H1 (cell line): ENCODE measurements around the gene KCND3. TPM values are rescaled to one million over a fixed set of nuclear protein-coding genes. Genes with fewer than 3 reads are reported as not detected.

ENCODE experiments used
- BACH1 ChIP-seq: IDR thresholded peaks from 2 replicates; pipeline ENCODE4 v1.6.1; 2012; ENCODE audit warnings: low read length, improper control_type of control experiment
- CEBPB ChIP-seq: IDR thresholded peaks from 2 replicates; pipeline ENCODE4 v1.6.1; 2012; ENCODE audit warnings: low read depth, low read length
- CTBP2 ChIP-seq: IDR thresholded peaks from 2 replicates; pipeline ENCODE4 v1.7.0; 2011; ENCODE audit warnings: borderline replicate concordance, mild to moderate bottlenecking, moderate library complexity, mixed read lengths, low read length; ENCODE audit not compliant: insufficient read depth, insufficient read length
- KDM1A ChIP-seq: fragments of 200-600, 300-600 bp; sonication (generic); IDR thresholded peaks from 2 replicates; pipeline ENCODE4 v1.7.1; 2016; ENCODE audit warnings: mild to moderate bottlenecking, low read length, borderline replicate concordance
- KDM5A ChIP-seq: fragments of 200-600 bp; IDR thresholded peaks from 2 replicates; pipeline ENCODE4 v1.7.1; 2012; ENCODE audit warnings: mild to moderate bottlenecking, low read length, inconsistent platforms, mixed read lengths
- MAX ChIP-seq: IDR thresholded peaks from 2 replicates; pipeline ENCODE4 v1.6.1; 2012; ENCODE audit warnings: inconsistent platforms
- RAD21 ChIP-seq, 2 experiments: IDR thresholded peaks in 1 of 2; conservative IDR thresholded peaks in 1 of 2; 2 replicates each; pipeline ENCODE4 v1.6.1; 2011; ENCODE audit warnings: low read depth in 2 of 2, low read length in 2 of 2, improper control_type of control experiment in 1 of 2, inconsistent platforms in 1 of 2, mild to moderate bottlenecking in 1 of 2, moderate library complexity in 1 of 2
- RFX5 ChIP-seq: IDR thresholded peaks from 2 replicates; pipeline ENCODE4 v1.6.1; 2011; ENCODE audit warnings: low read depth, low read length, improper control_type of control experiment, borderline replicate concordance
- SIN3A ChIP-seq, 2 experiments: IDR thresholded peaks in 1 of 2; conservative IDR thresholded peaks in 1 of 2; 2 replicates each; pipeline ENCODE4 v1.6.1; 2011 to 2012; ENCODE audit warnings: low read length in 2 of 2, improper control_type of control experiment in 1 of 2, low read depth in 1 of 2, mild to moderate bottlenecking in 1 of 2
- SUZ12 ChIP-seq: fragments of 200-600 bp; sonication (generic); IDR thresholded peaks from 2 replicates; pipeline ENCODE4 v1.6.1; 2012; ENCODE audit warnings: mild to moderate bottlenecking, inconsistent platforms, low read length, moderate library complexity, mixed read lengths
- TAF1 ChIP-seq: IDR thresholded peaks from 2 replicates; pipeline ENCODE4 v1.6.1; 2011; ENCODE audit warnings: mild to moderate bottlenecking, low read depth, low read length
- YY1 ChIP-seq: IDR thresholded peaks from 2 replicates; pipeline ENCODE4 v1.6.1; 2011; ENCODE audit warnings: low read depth, mild to moderate bottlenecking, low read length
- polyA plus RNA-seq, 7 experiments: library from polyadenylated mRNA; depleted of rRNA in 3 of 7; stranded (reverse) in 5 of 7; unstranded in 2 of 7; fragments of >200 nt in 5 of 7; fragments of 200-250 nt in 2 of 7; gene quantifications; 1 replicate in 5 of 7; 2 replicates in 1 of 7; 4 replicates in 1 of 7; pipeline versions ENCODE4 v1.2.1 to v1.2.3, GENCODE V29; 2011 to 2013; ENCODE audit warnings: missing spikeins in 2 of 7, mixed read lengths in 2 of 7
- total RNA-seq: library from RNA; stranded (reverse); fragmentation: NEBNext Ultra II Directional; extraction: Animal tissue kit (Norgen Biotek cat#: 25700); gene quantifications from 2 replicates; pipeline ENCODE4 v1.2.1, GENCODE V29; 2021
- TF ChIP-seq, protein P1 (sequence below): IDR thresholded peaks from 2 replicates; pipeline ENCODE4 v1.6.1; 2012; ENCODE audit warnings: inconsistent platforms

Gene KCND3
- total and polyA plus RNA-seq, 2 of the 8 experiments (the other 6 are each of a cell fraction or from before 2014, with no cell fraction given), result 0.14 to 0.48 TPM

- TF ChIP-seq KDM5A (no peak), SIN3A (conservative IDR thresholded peaks at IDR 0.05 in 1 of 2, IDR thresholded peaks at IDR 0.05 in 1 of 2; ENCODE audit: low read depth in 1 of 2, low read length in 2 of 2) (no peak), RFX5 (no peak), TAF1 (no peak), BACH1 (0 out of 2 replicates have a peak, but pooled peaks have one; percentile 32), CEBPB (no peak), MAX (peak; percentile 60), CTBP2 (peak; percentile 59), RAD21 (IDR thresholded peaks at IDR 0.05 in 1 of 2, conservative IDR thresholded peaks at IDR 0.05 in 1 of 2; ENCODE audit: low read depth in 2 of 2, low read length in 2 of 2) (peak; percentile 61 to 67), SUZ12 (peak; percentile 64), KDM1A (no peak), YY1 (no peak)
- TF ChIP-seq, protein P1, sequence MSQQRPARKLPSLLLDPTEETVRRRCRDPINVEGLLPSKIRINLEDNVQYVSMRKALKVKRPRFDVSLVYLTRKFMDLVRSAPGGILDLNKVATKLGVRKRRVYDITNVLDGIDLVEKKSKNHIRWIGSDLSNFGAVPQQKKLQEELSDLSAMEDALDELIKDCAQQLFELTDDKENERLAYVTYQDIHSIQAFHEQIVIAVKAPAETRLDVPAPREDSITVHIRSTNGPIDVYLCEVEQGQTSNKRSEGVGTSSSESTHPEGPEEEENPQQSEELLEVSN, result peak; percentile 83
Observed at GRCh38 chr1:111990878-111991718, 1.6 kb upstream of the KCND3 start (continued).
